Heart left ventricle (tissue), 13 donors: ENCODE measurements around the gene AKAP6.

Experiments used
- POLR2A ChIP-seq, 2 donors: fragments of 450-650 bp; IDR thresholded peaks; one replicate each; pipeline ENCODE4 v1.6.1; 2017; ENCODE audit warnings: antibody characterized with exemption in 2 of 2, mild to moderate bottlenecking in 2 of 2, moderate library complexity in 2 of 2
- TF ChIP-seq, protein P1 (sequence below), 12 donors: fragments of 200-600 bp; sonication (generic) in 4 of 12; IDR thresholded peaks; one replicate each; pipeline versions ENCODE4 v1.5.0 to v1.8.0; 2018 to 2022; ENCODE audit warnings: antibody characterized with exemption in 12 of 12, mild to moderate bottlenecking in 5 of 12
- donor health status: ischemic (EF 13 %, LVEDD 7.1; RV severe dilation, severe dysfunction).
- donor health status: DM: no; HTN: yes; CAD: no.
- donor health status: DM: no; HTN: no; CAD: no.
- donor health status: ischemic (EF 25% LVEDD 6.9; RV normal size, moderate dysfunction).
- donor health status: ischemic (EF 25% LVEDD 5.7; RV mildly dilated, moderate dysfunction).
- donor health status: ischemic (EF 35%, LVEDD 5.7; RV mildly dilated, moderate dysfunction).
- donor health status: nonischemic (EF 11% LVEDD 7.7; RV severe dilation, severe dysfunction).
- donor health status: DM: yes; HTN: yes; CAD: no.
- donor health status: PGD.
- donor health status: ischemic (EF 29% LVEDD 5.4; RV normal size, mild dysfunction).
- donor health status: nonischemic (EF 23%, LVEDD 6.1; RV moderate dilation, normal function).

- TF ChIP-seq, protein P1, sequence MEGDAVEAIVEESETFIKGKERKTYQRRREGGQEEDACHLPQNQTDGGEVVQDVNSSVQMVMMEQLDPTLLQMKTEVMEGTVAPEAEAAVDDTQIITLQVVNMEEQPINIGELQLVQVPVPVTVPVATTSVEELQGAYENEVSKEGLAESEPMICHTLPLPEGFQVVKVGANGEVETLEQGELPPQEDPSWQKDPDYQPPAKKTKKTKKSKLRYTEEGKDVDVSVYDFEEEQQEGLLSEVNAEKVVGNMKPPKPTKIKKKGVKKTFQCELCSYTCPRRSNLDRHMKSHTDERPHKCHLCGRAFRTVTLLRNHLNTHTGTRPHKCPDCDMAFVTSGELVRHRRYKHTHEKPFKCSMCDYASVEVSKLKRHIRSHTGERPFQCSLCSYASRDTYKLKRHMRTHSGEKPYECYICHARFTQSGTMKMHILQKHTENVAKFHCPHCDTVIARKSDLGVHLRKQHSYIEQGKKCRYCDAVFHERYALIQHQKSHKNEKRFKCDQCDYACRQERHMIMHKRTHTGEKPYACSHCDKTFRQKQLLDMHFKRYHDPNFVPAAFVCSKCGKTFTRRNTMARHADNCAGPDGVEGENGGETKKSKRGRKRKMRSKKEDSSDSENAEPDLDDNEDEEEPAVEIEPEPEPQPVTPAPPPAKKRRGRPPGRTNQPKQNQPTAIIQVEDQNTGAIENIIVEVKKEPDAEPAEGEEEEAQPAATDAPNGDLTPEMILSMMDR (IDR thresholded peaks at IDR 0.05) = no peak
- TF ChIP-seq POLR2A (IDR thresholded peaks at IDR 0.05) = no peak
Observed at GRCh38 chr14:32480337-32480736, 151.2 kb downstream of the AKAP6 start.
